ENCODE data around the gene SLC5A2.
A peak's percentile ranks its signal among the peaks of the same experiment; 100 is the strongest.
"Not testable (repeated sequence)": the region's sequence is repeated elsewhere in the genome, so short reads cannot be mapped to it uniquely, and the experiment has no call there.

Gene SLC5A2

GRCh38 chr16:31483081-31483480 is at the start of gene SLC5A2:
Gene SLC5A2 (plus strand): TSS chr16:31483123. CDS start chr16:31483137, 14 bp downstream.
- no peak for DNase-seq

GRCh38 chr16:31435341-31436220 is 47.3 kb upstream of the SLC5A2 start:
- no peak for DNase-seq

GRCh38 chr16:31436221-31437045 is 46.5 kb upstream of the SLC5A2 start:
- no peak for DNase-seq

- no peak for DNase-seq
Measured at GRCh38 chr16:31438414-31438813, 44.5 kb upstream of the SLC5A2 start.

GRCh38 chr16:31439023-31439422 is 43.9 kb upstream of the SLC5A2 start:
- not testable (repeated sequence) for DNase-seq

- no peak for DNase-seq
Measured at GRCh38 chr16:31439519-31439918, 43.4 kb upstream of the SLC5A2 start.

GRCh38 chr16:31440516-31441184 is 42.3 kb upstream of the SLC5A2 start:
- DNase-seq, result peak in 6 of 56 donors; percentile 21 to 32 (median 27)

GRCh38 chr16:31441956-31442355 is 41.0 kb upstream of the SLC5A2 start:
- DNase-seq, result no peak

- DNase-seq, result not testable (repeated sequence)
Measured at GRCh38 chr16:31445931-31446330, 37.0 kb upstream of the SLC5A2 start.

GRCh38 chr16:31451201-31451600 is 31.7 kb upstream of the SLC5A2 start:
- no peak for DNase-seq

- peak in 13 of 56 donors; percentile 10 to 50 (median 26) for DNase-seq
Measured at GRCh38 chr16:31451681-31452351, 31.1 kb upstream of the SLC5A2 start.

GRCh38 chr16:31452631-31453106 is 30.3 kb upstream of the SLC5A2 start:
- no peak for DNase-seq

GRCh38 chr16:31453255-31454204 is 29.4 kb upstream of the SLC5A2 start:
- no peak for DNase-seq

GRCh38 chr16:31455601-31456314 is 27.2 kb upstream of the SLC5A2 start:
- DNase-seq, result no peak

- DNase-seq, result no peak
Measured at GRCh38 chr16:31456988-31457360, 25.9 kb upstream of the SLC5A2 start.

GRCh38 chr16:31458073-31458843 is 24.7 kb upstream of the SLC5A2 start:
- DNase-seq, result peak in 3 of 56 donors; percentile 22 to 56 (median 53)

GRCh38 chr16:31458844-31459686 is 23.9 kb upstream of the SLC5A2 start, which contains the start of gene ARMC5:
Gene ARMC5 (plus strand): TSS chr16:31459501. CDS start chr16:31459525, 24 bp downstream.
- DNase-seq, result peak; percentile 88 to 99 (median 97)
